ENCODE measurements around the gene A2M.
"Not testable (repeated sequence)": the region's sequence is repeated elsewhere in the genome, so short reads cannot be mapped to it uniquely, and the experiment has no call there.

Gene A2M

DNA sequence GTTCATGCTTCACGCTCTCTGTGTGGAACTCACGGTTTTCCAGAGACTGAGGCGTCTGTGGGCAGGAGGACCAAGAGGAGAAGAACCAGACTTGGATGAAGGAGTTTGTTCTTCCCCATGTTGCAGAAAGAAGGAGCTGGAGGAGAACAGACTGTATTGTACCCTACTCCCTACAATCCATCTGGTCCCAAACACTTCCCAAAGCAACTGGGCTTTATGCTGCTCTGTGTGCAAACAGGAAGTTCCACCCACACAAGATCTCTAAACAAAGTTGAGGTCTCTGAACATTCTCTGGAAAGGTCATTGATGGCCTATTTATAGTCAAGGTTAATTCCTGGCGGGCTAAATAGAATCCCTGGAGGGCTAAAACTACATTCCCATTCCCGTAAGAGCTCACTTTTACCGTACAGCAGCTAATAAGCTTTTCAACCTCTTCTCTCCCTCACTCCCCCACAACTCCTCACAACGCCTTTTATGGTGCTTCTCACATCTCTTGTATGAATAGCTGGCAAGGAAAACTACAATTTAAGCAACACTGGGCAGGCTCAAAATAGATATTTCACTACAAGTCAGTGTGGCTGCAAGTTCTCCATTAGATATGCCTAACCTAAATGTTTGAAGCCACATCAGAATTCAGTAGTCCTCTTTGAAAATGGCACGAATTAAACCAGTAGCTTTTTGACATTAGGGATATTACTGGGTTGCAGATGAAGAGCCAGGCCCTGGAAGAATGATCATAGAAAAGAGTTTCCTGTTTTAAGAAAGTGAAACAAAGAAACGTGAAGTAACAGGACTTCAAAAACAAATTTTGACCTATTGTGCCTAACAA is at the start of gene A2M:
TSS of gene A2M (minus strand) at position 189 of the 829 bp plus-strand sequence. CDS start at position 119, 70 bp downstream.
- DNase-seq = no peak

DNA sequence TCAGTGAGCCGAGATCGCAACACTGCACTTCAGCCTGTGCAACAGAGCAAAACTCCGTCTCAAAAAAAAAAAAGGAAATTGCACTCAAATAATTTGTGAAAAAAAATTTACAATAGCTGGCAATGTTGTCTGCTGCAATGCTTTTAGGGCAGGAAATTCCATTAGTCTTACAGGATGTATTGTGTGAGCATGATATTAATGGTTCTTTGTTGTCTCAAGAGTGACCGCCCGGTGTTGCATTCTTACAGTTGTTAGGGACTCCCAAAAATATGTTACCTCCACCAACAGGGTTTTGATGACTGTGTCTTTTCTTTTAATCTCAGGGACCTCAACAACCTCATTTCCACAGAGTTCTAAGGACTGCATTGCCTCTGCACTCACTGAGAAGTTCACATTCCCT is 47.7 kb upstream of the A2M start:
- no peak for DNase-seq

DNA sequence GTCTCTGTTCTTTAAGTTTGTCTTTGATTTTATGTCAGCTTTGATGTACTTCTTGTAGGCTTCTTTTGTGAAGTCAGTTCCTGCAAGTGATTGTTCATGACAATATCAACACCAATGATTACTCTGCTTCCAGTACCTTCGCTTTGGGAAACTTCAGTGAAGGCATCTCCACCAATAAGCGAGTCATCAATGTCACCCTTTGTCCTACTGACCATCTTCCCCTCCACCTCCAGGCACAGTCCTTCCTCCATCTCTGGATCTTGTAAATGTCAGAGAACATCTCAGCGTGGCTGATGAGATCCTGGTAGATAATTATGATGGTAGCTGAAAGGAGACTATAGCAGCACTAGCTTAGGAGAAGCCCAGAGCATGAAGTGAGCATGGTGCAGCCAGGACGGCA is 40.4 kb upstream of the A2M start:
- no peak for DNase-seq

DNA sequence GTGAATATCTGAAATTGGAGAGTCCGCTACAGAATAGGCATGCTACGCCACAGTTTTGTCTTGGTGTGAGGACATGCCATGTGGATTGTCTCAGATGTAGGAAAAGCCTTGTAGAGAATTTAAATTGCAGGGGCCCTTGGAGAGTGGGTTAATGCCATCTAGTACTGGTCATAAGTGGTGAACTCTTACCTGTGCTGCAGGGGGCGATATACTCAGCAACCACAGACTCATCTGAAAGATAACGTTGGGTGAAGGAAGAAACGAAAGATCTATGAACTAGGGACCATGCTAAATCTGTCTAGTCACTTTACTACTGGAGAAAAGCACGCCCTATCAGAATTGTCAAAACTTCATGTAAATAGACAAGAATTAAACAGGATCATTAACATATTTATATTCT is 33.7 kb upstream of the A2M start:
- DNase-seq = no peak

DNA sequence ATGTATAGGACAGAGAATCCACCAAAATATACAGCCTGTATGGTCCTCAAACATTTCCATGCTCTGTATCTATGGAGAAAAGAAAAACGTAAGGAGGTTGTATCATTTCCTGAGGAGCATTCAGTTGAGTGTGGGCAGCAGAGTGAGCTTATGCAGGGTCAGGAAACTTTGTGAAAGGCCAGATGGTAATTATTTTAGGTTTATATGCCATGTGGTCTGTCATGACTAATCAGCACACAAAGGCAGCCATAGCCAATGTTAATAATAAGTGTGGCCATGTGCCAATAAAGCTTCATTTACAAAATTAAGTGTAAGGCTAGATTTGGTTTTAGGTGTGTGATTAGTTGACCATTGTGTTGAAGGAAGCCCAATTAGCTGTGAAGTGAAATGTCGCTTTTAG is 33.2 kb upstream of the A2M start:
- no peak for DNase-seq

DNA sequence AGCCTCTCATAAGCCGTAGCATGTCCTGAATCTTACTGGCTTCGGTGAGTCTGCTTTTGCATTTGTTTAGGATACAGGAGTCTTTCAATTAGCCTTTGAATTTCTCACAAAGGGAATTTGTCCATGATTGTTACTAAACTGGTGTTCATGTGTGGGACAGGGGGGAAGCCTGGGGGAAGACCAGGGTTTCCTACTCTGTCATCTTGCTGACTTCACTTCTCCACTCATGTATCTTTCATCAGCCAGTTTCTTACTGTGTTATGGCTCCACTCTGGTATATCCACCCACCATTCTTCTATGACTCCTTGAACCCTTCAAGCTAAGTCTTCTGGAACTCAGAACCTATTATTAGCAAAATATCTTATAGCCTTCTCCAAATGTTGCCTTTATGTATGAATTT is 31.7 kb upstream of the A2M start:
- DNase-seq = no peak

DNA sequence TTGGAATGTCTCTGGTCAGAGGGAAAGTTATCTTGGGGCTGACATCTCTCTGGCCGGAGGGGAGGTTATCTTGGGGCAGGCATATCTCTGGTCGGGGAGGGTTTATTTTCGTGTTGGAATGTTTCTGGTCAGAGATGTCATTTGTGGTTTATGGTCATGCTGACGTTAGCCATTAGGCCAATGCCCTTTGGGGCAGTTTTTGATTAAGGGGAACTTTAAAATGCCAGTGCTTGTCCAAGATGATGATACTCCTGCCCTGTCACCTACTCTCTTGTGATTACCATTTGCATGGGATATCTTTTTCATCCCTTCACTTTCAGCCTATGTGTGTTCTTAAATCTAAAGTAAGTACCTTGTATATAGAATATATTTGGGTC is 29.0 kb upstream of the A2M start:
- DNase-seq = no peak

DNA sequence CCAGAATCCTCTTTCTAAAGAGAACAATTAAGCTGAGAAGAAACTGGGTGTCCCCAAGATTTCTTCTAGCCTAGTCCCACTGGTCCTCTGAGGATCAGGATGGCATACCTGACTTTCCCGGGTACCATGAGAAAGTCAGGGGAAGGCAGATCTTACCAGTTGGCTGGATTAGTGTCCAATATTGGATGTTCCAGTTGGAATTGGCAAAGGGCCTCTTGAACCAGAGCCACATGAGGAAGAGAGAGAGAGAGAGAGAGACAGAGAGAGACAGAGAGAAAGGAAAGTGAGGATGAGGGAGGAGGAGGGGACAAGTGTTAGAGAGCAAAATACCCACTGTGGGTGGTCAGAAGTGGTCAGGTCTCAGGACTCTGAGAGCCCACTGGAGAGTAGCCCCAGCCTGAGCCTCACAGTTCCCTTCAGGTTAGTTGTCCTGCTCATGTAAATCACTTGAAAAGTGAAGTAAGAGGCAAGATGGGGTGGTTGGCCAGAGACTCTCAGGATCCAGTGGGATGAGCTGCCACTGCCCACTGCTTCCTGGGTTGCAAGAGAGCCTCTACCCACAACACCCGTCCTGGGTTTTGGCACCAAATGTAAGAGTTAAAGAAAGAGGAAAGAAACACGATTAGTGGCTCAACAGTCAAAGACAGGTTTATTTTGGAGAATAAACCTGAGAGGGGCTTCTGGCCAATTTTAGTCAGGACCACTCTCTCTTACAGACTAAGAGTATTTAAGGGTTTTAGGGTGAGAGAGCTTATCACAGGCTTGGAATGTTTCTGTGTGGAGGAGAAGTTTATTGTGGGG is 28.4 kb upstream of the A2M start:
- no peak for DNase-seq

DNA sequence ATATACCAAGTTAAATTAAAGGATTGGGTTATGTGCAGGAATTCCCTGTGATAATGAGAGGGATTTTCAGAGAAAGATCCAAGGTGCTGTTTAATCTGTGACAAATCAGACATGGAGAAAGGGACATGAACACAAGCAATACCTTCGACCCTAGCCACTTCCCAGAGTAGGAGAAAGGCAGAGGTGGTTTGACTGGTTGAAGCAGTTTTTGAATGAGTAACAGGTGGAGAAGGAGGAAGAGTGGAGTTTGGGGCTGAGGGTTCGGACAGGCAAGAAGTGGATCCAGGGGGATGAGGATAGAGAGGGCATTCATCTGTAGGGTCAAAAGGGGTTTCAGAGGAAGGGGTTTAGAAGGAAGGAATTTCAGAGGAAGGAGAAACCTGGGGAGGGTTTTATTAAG is 27.4 kb upstream of the A2M start:
- DNase-seq = no peak

DNA sequence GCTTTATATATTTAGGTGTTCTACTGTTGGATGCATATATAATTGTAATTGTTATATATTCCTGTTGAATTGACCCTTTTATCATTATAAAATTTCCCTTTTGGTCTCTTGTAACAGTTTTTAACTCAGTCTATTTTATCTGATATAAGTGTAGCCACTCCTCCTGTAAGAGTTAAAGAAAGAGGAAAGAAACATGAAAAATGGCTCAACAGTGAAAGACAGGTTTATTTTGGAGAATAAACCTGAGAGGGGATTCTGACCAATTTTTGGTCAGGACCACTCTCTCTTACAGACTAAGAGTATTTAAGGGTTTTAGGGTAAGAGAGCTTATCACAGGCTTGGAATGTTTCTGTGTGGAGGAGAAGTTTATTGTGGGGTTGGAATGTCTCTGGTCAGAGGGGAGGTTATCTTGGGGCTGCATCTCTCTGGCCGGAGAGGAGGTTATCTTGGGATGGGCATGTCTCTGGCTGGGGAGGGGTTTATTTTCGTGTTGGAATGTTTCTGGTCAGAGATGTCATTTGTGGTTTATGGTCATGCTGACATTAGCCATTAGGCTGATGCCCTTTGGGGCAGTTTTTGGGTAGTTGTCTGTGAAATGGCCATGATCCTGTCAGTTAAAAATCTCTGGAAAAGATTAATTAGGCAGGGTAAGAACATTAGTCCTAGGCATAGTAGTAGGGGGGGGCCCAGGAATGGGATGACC is 24.0 kb upstream of the A2M start:
- DNase-seq = not testable (repeated sequence)

DNA sequence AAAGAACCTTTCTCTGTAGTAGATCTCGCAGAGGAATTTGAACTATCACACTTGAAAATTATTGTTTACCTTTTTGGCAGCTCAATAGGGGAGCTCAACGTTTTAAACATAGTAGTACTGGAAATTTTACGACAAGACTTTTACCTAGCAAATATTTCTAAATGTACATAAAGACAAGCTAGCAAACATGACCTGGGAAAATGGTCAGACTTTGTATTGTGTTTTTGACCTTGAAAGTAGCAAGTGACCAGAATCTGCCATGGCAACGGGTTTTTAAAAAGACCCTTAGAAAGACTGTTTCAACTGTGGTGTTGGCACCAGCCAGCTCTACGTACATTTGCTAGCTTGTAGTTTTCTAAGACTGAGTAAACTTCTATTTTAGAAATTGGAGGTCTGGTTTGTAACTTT is 20.2 kb upstream of the A2M start:
- DNase-seq = no peak

DNA sequence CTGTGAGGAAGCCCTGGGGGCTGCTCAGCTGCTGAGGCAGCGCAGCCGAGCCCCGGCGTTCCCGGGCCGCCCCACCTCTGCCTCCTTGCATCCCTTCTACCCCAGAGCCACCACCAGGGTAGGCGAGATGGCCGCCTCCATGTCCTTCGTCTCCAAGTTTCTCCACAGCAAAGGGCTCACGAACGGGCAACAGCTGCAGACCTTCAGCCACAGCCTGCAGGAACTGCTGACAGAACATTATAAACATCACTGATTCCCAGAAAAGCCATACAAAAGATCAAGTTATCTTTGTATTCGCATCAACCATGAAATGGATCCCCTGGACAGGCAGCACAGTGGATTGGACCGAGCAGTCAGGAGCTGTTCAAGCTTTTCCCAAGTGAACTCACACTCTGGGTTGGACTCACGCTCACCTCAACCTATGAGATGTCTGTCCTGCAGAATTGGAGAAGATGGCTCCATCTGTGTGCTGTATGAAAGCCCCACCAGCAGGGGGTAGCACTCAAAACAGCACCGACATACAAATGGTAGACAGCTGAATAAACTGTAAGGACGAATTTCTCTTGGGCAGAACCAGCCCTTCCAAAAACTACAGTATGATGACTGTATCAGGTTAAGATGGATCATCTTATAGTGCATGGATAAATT is 19.4 kb upstream of the A2M start:
- DNase-seq = no peak

DNA sequence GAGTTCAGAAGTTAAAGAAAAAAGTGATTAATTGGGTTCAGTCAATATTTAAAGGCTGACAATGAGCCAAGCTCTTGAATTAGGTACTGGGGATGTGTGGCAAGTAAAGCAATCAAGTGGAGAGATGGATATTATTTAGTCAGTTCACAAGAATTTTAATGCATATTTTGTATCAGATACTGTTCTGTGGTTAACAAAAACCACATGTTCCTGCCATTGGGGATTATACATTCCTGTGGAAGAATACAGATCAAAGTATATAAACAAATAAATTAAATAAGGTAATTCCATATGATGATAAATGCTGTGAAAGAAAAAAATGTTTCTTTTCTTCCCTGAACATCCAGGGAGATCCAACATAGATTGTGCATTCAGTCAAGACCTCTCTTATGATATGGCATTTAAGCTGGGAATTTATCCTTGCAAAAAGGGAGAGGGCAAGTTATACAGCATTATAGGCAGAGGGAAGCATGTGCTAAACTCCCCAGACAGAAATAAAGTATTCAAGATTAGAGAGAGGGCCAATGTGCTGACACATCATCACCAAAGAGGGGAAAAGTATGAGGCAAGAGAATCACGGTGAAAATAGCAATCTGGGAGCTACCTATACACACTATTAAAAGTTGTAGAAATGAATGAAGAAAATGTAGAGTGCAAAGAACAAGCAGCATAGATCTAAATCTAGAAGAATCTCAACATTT is 17.6 kb upstream of the A2M start:
- DNase-seq = no peak

DNA sequence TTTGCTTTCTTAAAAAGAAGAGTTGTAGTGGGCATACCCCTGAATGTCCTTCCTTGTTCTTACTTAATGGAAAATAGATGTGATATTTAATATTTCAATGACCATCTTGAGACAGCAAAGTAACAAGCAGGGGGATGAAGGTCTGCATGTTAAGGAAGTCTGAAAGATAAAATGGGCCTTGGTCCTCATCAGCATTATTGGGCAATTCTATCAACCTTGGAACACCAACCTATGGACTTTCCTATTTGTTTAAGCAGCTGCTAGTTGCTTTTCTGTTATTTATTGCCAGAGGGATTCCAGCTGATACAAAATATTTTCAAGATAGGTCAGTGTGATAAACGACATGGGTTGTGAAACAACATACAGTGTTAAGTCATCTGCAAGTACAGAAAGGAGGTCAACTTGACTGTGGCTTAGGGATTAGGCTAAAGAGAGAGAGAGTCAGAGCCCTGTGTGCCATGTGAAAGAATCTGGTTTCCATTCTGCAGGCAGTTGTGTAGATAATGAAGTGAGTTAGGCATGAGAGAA is 16.4 kb upstream of the A2M start:
- DNase-seq = no peak

DNA sequence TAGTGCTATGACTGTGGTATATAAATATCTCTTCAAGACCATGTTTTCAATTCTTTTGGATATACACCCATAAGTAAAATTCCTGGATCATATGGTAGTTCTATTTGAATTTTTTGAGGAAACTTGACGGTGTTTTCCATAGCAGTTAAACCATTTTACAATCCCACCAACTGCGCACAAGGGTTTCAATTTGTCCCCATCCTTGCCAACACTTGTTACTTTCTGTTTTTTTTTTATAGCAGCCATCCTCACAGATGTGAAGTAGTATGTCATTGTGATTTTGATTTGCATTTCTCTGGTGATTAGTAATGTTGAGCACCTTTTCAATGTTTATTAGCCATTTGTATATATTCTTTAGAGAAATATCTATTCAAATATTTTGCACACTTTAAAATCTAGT is 14.5 kb upstream of the A2M start:
- DNase-seq = no peak

DNA sequence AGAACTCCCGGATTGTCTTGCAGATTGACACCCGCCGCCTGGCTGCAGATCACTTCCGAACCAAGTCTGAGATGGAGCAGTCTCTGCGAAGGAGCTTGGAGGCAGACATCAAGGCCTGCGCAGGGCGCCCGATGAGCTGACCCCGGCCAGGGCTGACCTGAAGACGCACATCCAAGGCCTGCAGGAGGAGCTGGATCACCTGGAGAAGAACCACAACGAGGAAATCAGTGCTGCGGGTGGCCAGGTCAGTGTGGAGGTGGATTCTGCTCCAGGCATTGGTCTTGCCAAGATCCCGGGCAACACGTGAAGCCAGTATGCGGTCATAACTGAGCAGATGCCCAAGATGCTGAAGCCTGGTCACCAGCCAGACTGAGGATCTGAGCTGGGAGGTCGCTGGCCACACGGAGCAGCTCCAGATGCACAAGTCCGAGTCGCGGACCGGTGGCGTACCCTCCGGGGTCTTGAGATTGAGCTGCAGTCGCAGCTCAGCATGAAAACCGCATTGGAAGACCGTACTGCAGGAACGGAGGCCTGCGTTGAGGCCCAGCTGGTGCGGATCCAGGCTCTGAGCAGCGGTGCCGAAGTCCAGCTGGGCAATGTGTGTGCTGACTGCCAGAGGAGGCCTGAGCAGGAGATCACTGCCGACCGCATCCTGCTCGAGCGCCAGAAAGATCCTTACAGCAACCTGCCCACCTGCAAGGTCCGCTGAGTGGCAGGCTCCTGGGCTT is 12.4 kb upstream of the A2M start:
- no peak for DNase-seq

DNA sequence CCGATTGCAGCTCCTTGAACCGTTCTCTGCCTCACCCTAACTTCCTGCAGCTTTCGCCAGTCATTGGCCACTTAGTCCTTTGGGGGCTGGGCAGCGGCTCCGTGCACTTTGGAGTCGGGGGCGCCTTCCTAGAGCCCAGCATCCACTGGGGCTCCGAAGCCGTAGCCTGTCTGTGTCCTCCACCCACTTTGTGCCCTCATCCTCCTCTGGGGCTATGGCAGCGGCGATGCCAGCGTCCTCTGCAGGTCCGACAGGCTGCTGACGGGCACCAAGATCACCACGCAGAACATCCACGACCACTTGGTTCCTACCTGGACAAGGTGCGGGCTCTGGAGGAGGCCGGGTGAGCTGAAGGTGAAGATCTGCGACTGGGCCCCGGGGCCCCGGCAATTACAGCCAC is 11.8 kb upstream of the A2M start:
- DNase-seq = no peak

DNA sequence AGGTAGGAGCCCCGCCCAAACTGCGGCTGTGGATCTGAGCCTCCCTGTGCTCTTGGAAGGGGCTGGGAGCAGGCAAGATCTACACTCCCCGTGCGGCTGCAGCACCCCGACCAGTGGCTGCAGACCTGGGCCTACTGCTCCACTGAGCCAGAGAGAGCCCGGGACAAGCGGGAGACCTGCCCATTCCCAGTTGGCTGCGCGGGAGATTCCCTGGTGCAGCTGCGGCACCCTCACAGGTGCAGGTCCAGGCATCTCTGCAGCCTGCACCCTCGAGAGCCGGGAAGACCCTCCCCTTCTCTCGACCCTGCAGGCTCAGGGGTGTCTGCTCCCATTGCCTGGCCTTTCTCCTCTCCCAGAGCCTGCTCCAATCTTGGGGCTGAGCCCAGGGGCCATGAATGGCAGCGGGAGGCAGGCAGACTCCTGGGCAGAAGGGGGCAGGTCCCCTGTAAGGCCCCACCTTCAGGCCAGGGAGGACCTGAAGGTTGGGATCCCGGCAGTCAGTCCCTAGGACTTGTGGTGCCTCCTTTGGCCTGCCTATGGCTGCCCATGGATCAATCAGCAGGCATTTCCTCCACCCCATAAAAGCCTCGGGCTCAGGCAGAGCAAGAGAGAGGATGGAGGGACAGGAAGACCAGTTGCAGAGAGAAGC is 8.8 kb upstream of the A2M start:
- DNase-seq = no peak

DNA sequence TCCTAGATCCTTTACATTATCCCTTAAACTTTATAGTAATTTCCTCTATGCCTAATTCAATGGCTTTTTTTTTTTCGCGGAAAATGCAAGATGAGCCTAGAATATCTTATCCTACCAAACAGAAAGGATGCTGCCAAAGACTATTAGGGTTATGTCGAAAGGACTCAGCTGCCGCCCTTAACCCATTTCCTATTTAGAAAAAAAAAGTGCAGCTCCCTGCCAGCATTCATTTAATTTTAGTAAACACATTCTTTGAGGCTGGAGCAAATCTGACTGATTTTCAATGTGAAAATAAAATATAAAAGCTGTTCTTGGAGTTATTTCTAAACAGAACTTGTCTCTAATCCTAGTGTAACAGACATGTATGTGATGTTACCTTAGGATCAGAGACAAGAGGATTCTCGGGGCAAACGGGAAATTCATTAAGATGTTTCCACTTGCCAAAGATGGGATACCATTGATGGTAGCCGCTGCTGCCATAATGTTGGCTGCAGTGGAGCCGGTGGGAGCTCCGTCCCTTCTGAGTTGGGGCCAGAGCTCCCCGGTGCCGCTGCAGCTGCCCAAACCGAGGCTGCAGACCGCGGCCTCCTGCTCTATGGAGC is 8.2 kb upstream of the A2M start:
- no peak for DNase-seq

DNA sequence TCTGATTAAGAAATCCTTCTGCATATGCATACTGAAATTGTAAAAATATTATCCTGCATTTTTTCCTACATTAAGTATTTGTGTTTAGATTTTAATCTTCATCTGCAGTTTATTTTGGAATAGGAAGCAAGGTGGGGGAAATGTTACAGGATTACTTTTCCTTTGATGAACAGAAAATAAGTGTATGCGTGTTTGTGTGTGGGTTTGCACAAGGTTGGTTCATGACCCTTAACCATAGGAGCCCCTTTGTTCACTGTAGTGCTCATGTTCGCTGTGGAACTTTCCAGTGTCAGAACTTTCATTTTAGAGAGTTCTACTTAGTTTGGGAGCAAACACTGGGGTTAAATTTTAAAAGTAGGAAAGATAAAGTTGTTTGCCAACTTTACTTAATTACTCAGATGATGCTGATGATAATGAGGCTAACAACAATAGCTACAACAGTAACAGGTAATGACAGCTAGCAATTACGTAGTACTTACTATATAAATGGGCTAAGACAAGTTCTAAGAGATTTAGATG is 6.4 kb upstream of the A2M start:
- no peak for DNase-seq
